MM.1S (cell line): ENCODE data around the gene RGS7.

Experiments used
- CTCF ChIP-seq: fragments of 300-600 bp; sonication (generic); IDR thresholded peaks from 2 replicates; pipeline ENCODE4 v1.5.1; 2016; ENCODE audit warnings: antibody characterized with exemption, low read length, mixed read lengths
- EZH2 ChIP-seq: fragments of 300-600 bp; sonication (generic); optimal IDR thresholded peaks from 2 replicates; pipeline ENCODE3; 2017; ENCODE audit warnings: low read depth, mild to moderate bottlenecking, antibody characterized with exemption, low read length, mixed read lengths
- EZH2phosphoT487 ChIP-seq: fragments of 300-600 bp; sonication (generic); IDR thresholded peaks from 2 replicates; pipeline ENCODE4 v1.6.1; 2018; ENCODE audit warnings: antibody characterized with exemption, low read length

- TF ChIP-seq CTCF (no peak), EZH2 (no peak), EZH2phosphoT487 (no peak)
These were observed 148.1 kb downstream of the RGS7 start for GRCh38 chr1:241208910-241209379.
